NCI-H2081 (cell line): ENCODE data around the gene BIVM.

Experiments
- DNase-seq, 2 experiments: peaks; one replicate each; lab custom pipeline; 2025; lab: John Stamatoyannopoulos, UW

The BIVM gene

DNA sequence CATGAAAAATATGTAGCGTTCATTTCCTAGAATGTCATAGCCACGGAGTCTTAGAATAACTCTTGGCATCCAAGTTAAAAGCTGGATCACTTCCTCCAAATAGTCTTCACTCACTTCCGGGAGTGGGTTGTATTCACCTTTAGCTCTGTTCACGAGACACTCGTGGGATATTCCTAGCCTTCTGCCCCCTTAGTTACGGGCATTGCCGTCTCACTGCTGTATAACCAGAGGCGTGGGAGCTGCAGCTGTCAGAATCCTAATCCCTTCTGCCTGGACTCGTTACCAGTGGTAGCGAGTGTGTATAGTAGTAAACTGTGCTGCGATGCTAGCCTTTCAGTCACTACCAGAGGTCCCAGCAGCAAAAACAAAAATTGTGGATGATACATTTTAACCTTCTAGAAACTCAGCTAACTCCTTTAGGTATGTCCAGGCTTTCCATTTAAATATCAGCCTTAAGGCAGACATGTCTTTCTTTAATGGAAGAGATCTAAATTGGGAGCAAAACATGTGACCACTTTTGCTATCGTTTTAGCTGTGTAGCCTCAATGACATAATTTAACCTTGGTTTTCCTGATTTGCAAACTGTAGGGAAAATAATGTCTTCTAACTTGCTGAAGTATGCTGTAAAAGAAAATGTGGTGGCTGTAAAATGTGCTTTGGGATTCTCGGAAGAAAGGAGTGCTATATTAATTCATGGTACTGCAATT lies 81.0 kb downstream of the BIVM start:
- DNase-seq: no peak

GRCh38 chr13:102881819-102882686 lies 83.1 kb downstream of the BIVM start:
- DNase-seq: no peak
